CD14-positive monocyte (primary cell): ENCODE data around the gene TMEM161B. TPM values are rescaled to one million over a fixed set of nuclear protein-coding genes. Genes with fewer than 3 reads are reported as not detected.

ENCODE experiments used
- DNase-seq, 3 donors: peaks; one replicate each; pipeline ENCODE4 v3.0.0-alpha.2; 2011 to 2022
- H2AFZ ChIP-seq: 2 replicates; pipeline ENCODE4 v1.6.0; 2012; ENCODE audit warnings: mild to moderate bottlenecking, low read depth, low read length, inconsistent platforms; ENCODE audit not compliant: insufficient read depth, poor library complexity, severe bottlenecking
- H3K27ac ChIP-seq, 2 donors: 1 replicate in 1 of 2; 2 replicates in 1 of 2; pipeline ENCODE4 v1.5.1; 2012 to 2013; ENCODE audit warnings: low read length in 2 of 2, control low read depth in 1 of 2, inconsistent platforms in 1 of 2, low read depth in 1 of 2, mild to moderate bottlenecking in 1 of 2
- H3K27me3 ChIP-seq, 2 donors: one replicate each; pipeline versions ENCODE4 v1.6.0 to v1.6.1; 2011 to 2013; ENCODE audit warnings: low read length in 2 of 2; ENCODE audit not compliant: control insufficient read depth in 2 of 2, insufficient read depth in 2 of 2
- H3K36me3 ChIP-seq, 2 donors: replicated peaks in 1 of 2; 1 replicate in 1 of 2; 2 replicates in 1 of 2; pipeline versions ENCODE4 v1.5.1 to v1.6.1; 2012 to 2013; ENCODE audit warnings: low read length in 2 of 2, control low read depth in 1 of 2, inconsistent platforms in 1 of 2, mild to moderate bottlenecking in 1 of 2; ENCODE audit not compliant: insufficient read depth in 2 of 2, control insufficient read depth in 1 of 2
- H3K4me1 ChIP-seq, 2 donors: 1 replicate in 1 of 2; 2 replicates in 1 of 2; pipeline versions ENCODE4 v1.5.1 to v1.6.1; 2012 to 2013; ENCODE audit warnings: low read length in 2 of 2, control low read depth in 1 of 2, inconsistent platforms in 1 of 2, mild to moderate bottlenecking in 1 of 2, moderate library complexity in 1 of 2; ENCODE audit not compliant: insufficient read depth in 2 of 2, control insufficient read depth in 1 of 2
- H3K4me2 ChIP-seq: replicated peaks from 2 replicates; pipeline ENCODE3; 2012; ENCODE audit warnings: low read length, moderate library complexity, mild to moderate bottlenecking; ENCODE audit not compliant: poor library complexity, severe bottlenecking; ENCODE audit errors: extremely low read depth
- H3K4me3 ChIP-seq, 3 experiments: fragments of 200-600 bp in 1 of 3; sonication (generic) in 1 of 3; replicated peaks in 1 of 3; 1 replicate in 2 of 3; 2 replicates in 1 of 3; pipeline ENCODE4 v1.5.1; 2011 to 2013; ENCODE audit warnings: low read length in 3 of 3, mild to moderate bottlenecking in 3 of 3, control low read depth in 2 of 3, low read depth in 2 of 3, inconsistent platforms in 1 of 3, moderate library complexity in 1 of 3
- H3K79me2 ChIP-seq: 2 replicates; pipeline ENCODE4 v1.6.0; 2012; ENCODE audit warnings: mild to moderate bottlenecking, control low read depth, inconsistent platforms, low read length, moderate library complexity; ENCODE audit not compliant: insufficient read depth
- H3K9ac ChIP-seq: 2 replicates; pipeline ENCODE4 v1.6.0; 2017; ENCODE audit warnings: low read length, mild to moderate bottlenecking; ENCODE audit not compliant: insufficient read depth, poor library complexity, severe bottlenecking
- H3K9me3 ChIP-seq, 2 donors: replicated peaks in 1 of 2; 1 replicate in 1 of 2; 2 replicates in 1 of 2; pipeline versions ENCODE4 v1.5.1 to v1.6.1; 2012 to 2013; ENCODE audit warnings: low read length in 2 of 2, control low read depth in 1 of 2; ENCODE audit not compliant: control insufficient read depth in 1 of 2, insufficient read depth in 1 of 2
- H4K20me1 ChIP-seq: 2 replicates; pipeline ENCODE4 v1.6.0; 2012; ENCODE audit warnings: mild to moderate bottlenecking, low read length, control low read depth, moderate library complexity; ENCODE audit not compliant: insufficient read depth
- H3K27ac Mint-ChIP-seq, 7 donors: one replicate each; pipeline ENCODE4 v1.8.0; 2020; ENCODE audit warnings: mild to moderate bottlenecking in 7 of 7, mixed read lengths in 7 of 7, moderate library complexity in 6 of 7, inconsistent platforms in 2 of 7
- H3K27me3 Mint-ChIP-seq, 3 donors: one replicate each; pipeline ENCODE4 v1.8.0; 2021 to 2022; ENCODE audit warnings: low read depth in 3 of 3, mild to moderate bottlenecking in 3 of 3, mixed read lengths in 3 of 3, moderate library complexity in 3 of 3, inconsistent platforms in 1 of 3
- H3K36me3 Mint-ChIP-seq, 2 donors: one replicate each; pipeline ENCODE4 v1.8.0; 2020; ENCODE audit warnings: mixed read lengths in 2 of 2, inconsistent platforms in 1 of 2, mild to moderate bottlenecking in 1 of 2
- H3K4me1 Mint-ChIP-seq: one replicate; pipeline ENCODE4 v1.8.0; 2020; ENCODE audit warnings: mild to moderate bottlenecking, mixed read lengths
- H3K4me3 Mint-ChIP-seq, 2 donors: one replicate each; pipeline ENCODE4 v1.8.0; 2020; ENCODE audit warnings: mild to moderate bottlenecking in 2 of 2, mixed read lengths in 2 of 2, moderate library complexity in 1 of 2
- H3K9me3 Mint-ChIP-seq, 7 donors: one replicate each; pipeline ENCODE4 v1.8.0; 2020 to 2022; ENCODE audit warnings: mixed read lengths in 7 of 7, mild to moderate bottlenecking in 6 of 7, moderate library complexity in 6 of 7, inconsistent platforms in 2 of 7
- CTCF ChIP-seq: fragments of 200-600 bp; IDR thresholded peaks from one replicate; pipeline ENCODE4 v1.8.0; 2022; ENCODE audit warnings: antibody characterized with exemption, mild to moderate bottlenecking
- WGBS: methylation state at CpG from one replicate; pipeline ENCODE4 v1.1.5; 2013; ENCODE audit warnings: missing lambda C conversion rate; ENCODE audit not compliant: insufficient coverage; 5-methylcytosine and 5-hydroxymethylcytosine counted together
- intact Hi-C, 2 donors: fragments of 100-400 bp; cut with micrococcal nuclease; formaldehyde crosslinking; loops; one replicate each; pipeline versions ENCODE4 v1.15.0 to v1.15.1; 2023
- polyA plus RNA-seq, 3 donors: library from polyadenylated mRNA; depleted of rRNA in 1 of 3; unstranded in 2 of 3; stranded (reverse) in 1 of 3; fragments of 300-500 nt in 2 of 3; fragments of >200 nt in 1 of 3; fragmentation: Illumina TruSeq in 2 of 3; gene quantifications; 1 replicate in 2 of 3; 2 replicates in 1 of 3; pipeline ENCODE4 v1.2.3, GENCODE V29; 2012 to 2021

The TMEM161B gene
- polyA plus RNA-seq, 3 donors = 4.4 to 9.4 (median 5.0) TPM

DNA sequence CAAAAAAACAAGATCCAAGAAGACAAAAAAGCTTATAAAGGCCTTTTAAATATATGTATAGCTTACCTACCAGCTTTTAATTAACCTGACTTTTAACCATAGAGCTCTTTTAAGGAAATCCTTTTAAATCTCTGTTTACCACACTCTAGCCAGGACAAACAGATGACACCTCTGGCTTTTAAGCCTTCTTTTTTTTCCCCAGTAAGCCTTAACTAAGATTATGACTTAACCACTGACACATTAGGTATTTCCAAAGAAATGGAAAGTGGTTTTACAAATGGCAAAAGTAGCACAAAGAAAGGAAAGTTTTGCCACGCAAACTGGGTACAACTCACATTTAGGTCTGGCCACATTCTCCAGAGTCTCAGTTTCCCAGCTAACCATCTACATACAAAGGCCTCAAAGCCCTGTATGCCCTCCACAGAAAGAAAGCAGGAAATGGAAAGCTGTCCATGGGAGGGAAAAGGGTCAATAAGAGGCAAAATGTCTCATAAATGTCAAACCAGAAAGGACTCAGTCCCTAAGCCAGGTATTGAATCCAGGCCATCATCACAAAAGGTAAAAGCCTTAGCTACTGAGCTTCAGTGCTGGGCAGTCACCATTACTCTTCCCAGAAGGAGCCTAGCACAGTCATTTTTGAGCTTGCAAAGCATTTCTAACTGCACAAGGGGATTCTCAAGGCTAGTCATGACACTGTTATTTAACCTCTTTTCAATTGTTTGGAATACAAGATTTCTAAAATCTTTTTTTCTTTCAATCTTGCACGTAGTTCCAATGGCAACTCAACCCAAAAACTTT lies 19.7 kb downstream of the TMEM161B start:
- intact Hi-C loops = no loop called here
- TF ChIP-seq CTCF = no peak
- Mint-ChIP-seq H3K9me3 (peaks cover 0 to 8% (median 0%) of the 10 kb centered on the region in 7 donors), H3K4me1 (peaks cover 2% of the 10 kb centered on the region), H3K36me3 (peaks cover 10 to 15% of the 10 kb centered on the region in 2 donors), H3K27ac (no peak overlapping the region), H3K27me3 (no peaks in the 10 kb centered on the region), H3K4me3 (no peak overlapping the region)
- no peaks in the 10 kb centered on the region for H3K9me3 ChIP-seq
- H4K20me1 ChIP-seq = peaks cover 33% of the 10 kb centered on the region
- peaks cover 0 to 6% of the 10 kb centered on the region in 2 donors for H3K36me3 ChIP-seq
- no CpG with 5 or more reads among the region's 2 CpGs for WGBS
- no peak overlapping the region for H3K27ac ChIP-seq
- H3K9ac ChIP-seq = no peak overlapping the region
- no peak overlapping the region for H3K4me2 ChIP-seq
- no peaks in the 10 kb centered on the region for H3K27me3 ChIP-seq
- no peak for DNase-seq
- H3K79me2 ChIP-seq = peaks cover 84% of the 10 kb centered on the region
- no peaks in the 10 kb centered on the region for H3K4me1 ChIP-seq
- H2AFZ ChIP-seq = no peak overlapping the region
- H3K4me3 ChIP-seq = no peak overlapping the region

DNA sequence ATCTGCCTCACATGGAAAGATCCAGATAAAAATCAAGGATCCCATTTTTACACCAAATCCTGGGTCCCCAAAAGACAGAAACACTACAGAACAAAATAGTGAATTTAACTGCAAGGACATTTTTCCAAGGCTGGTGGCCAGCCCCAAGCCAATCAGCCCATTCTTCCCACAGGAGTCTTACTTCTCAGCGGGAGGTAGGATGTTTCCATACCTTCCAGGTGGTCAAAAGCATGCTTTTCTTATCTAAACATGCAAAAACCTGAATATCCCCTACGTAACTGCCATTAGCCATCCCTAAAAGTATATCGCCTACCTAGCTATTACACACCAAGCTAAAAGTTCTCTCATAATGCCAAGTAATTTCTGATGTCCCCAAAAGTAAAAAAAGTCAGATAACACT lies 20.6 kb downstream of the TMEM161B start:
- Histone ChIP-seq H3K36me3 (peaks cover 0 to 6% of the 10 kb centered on the region in 2 donors), H2AFZ (no peak overlapping the region), H3K27me3 (no peaks in the 10 kb centered on the region), H3K79me2 (peaks cover 77% of the 10 kb centered on the region), H3K9me3 (no peaks in the 10 kb centered on the region), H3K27ac (no peak overlapping the region), H4K20me1 (peaks cover 30% of the 10 kb centered on the region), H3K4me3 (no peak overlapping the region), H3K4me2 (no peak overlapping the region), H3K9ac (no peak overlapping the region), H3K4me1 (no peaks in the 10 kb centered on the region)
- TF ChIP-seq CTCF = no peak
- H3K4me1 Mint-ChIP-seq = peaks cover 2% of the 10 kb centered on the region
- H3K9me3 Mint-ChIP-seq = peaks cover 0 to 8% (median 0%) of the 10 kb centered on the region in 7 donors
- 97% methylated on average over 3 of the region's 3 CpGs for WGBS
- H3K36me3 Mint-ChIP-seq = peaks cover 10 to 17% of the 10 kb centered on the region in 2 donors
- H3K27me3 Mint-ChIP-seq = no peaks in the 10 kb centered on the region
- DNase-seq = no peak
- H3K27ac Mint-ChIP-seq = no peak overlapping the region
- intact Hi-C loops = no loop called here
- H3K4me3 Mint-ChIP-seq = no peak overlapping the region
